ENCODE data around the gene IL24.

- TF ChIP-seq CTCF (IDR thresholded peaks at IDR 0.05; ENCODE audit: insufficient read depth, low read length) (no peak), POLR2AphosphoS5 (IDR thresholded peaks at IDR 0.05; ENCODE audit: low read depth) (no peak)
These were observed 25.1 kb upstream of the IL24 start for GRCh38 chr1:206872139-206872538.

Data from HL-60 (cell line).